Kidney (tissue), 14 donors: Measurements from ENCODE around the gene PIGS. TPM values are rescaled to one million over a fixed set of nuclear protein-coding genes. Genes with fewer than 3 reads are reported as not detected.

Experiments used
- DNase-seq, 5 donors: peaks; one replicate each; pipeline ENCODE4 v3.0.0-alpha.2; 2013 to 2020
- FAIRE-seq: peaks from 2 replicates; lab custom pipeline; 2012; peaks lifted over from hg19 to GRCh38; lab: Jason Lieb, UNC
- H3K27ac ChIP-seq, 2 donors: one replicate each; pipeline ENCODE4 v1.7.0; 2013; ENCODE audit warnings: low read depth in 2 of 2, low read length in 2 of 2, inconsistent platforms in 1 of 2
- H3K27me3 ChIP-seq: one replicate; pipeline ENCODE4 v1.7.1; 2013; ENCODE audit warnings: low read length, inconsistent platforms; ENCODE audit not compliant: control insufficient read depth, insufficient read depth
- H3K36me3 ChIP-seq, 3 donors: one replicate each; pipeline versions ENCODE4 v1.7.0 to v1.7.1; 2013; ENCODE audit warnings: low read length in 3 of 3, control low read depth in 1 of 3, inconsistent platforms in 1 of 3; ENCODE audit not compliant: insufficient read depth in 3 of 3, control insufficient read depth in 2 of 3
- H3K4me1 ChIP-seq, 3 donors: one replicate each; pipeline versions ENCODE4 v1.7.0 to v1.7.1; 2013; ENCODE audit warnings: low read length in 3 of 3, inconsistent platforms in 1 of 3, low read depth in 1 of 3; ENCODE audit not compliant: control insufficient read depth in 2 of 3, insufficient read depth in 2 of 3
- H3K4me3 ChIP-seq, 3 donors: one replicate each; pipeline versions ENCODE4 v1.7.0 to v1.8.1; 2013; ENCODE audit warnings: low read length in 3 of 3, control low read depth in 1 of 3, inconsistent platforms in 1 of 3
- H3K9ac ChIP-seq, 3 donors: one replicate each; pipeline versions ENCODE4 v1.7.0 to v1.7.1; 2013; ENCODE audit warnings: low read length in 3 of 3, control low read depth in 1 of 3, inconsistent platforms in 1 of 3
- H3K9me3 ChIP-seq, 3 donors: one replicate each; pipeline versions ENCODE4 v1.7.0 to v1.7.1; 2013; ENCODE audit warnings: low read length in 3 of 3, control low read depth in 1 of 3, inconsistent platforms in 1 of 3; ENCODE audit not compliant: control insufficient read depth in 2 of 3, insufficient read depth in 1 of 3
- CTCF ChIP-seq: IDR thresholded peaks from 3 replicates; pipeline ENCODE4 v1.5.1; 2012; ENCODE audit warnings: mild to moderate bottlenecking, moderate library complexity, borderline replicate concordance; ENCODE audit not compliant: insufficient read depth; ENCODE audit errors: extremely low read depth
- intact Hi-C: fragments of 100-400 bp; cut with DNase I; formaldehyde crosslinking; loops from one replicate; pipeline ENCODE4 v1.11.1; 2022
- polyA plus RNA-seq: library from polyadenylated mRNA; stranded (reverse); fragments of 350-450 nt; fragmentation: Illumina TruSeq; extraction: RNeasy Lipid Tissue Mini Kit (QIAGEN cat#74804); gene quantifications from one replicate; pipeline ENCODE4 v1.2.3, GENCODE V29; 2014; ENCODE audit warnings: low read depth, low replicate concordance; ENCODE audit not compliant: insufficient read depth
- total RNA-seq: library from RNA; stranded (reverse); fragmentation: NEBNext Ultra II Directional; extraction: Animal tissue kit (Norgen Biotek cat#: 25700); gene quantifications from one replicate; pipeline ENCODE4 v1.2.1, GENCODE V29; 2021
- donor health status: control.
- donor health status: control.
- donor health status: control.
- donor health status: control.
- donor health status: control.
- donor health status: DM: yes; HTN: yes; CAD: no.
- donor health status: Normal renal cell carcinoma (clear cell type).

PIGS gene
- total and polyA plus RNA-seq, 2 donors from 2014 or later: 60.6 to 75.0 TPM

- H3K4me1 ChIP-seq: no peaks in the 10 kb centered on the region
- FAIRE-seq (no peak), DNase-seq (no peak)
- no peak overlapping the region for H3K4me3 ChIP-seq
- H3K9ac ChIP-seq: no peak overlapping the region
- intact Hi-C loops: no loop called here
- H3K9me3 ChIP-seq: no peaks in the 10 kb centered on the region
- no peaks in the 10 kb centered on the region for H3K27me3 ChIP-seq
- H3K36me3 ChIP-seq: no peaks in the 10 kb centered on the region
- no peak overlapping the region for H3K27ac ChIP-seq
- no peak for TF ChIP-seq CTCF
Measured at GRCh38 chr17:28515518-28515917, 55.8 kb downstream of the PIGS start.

- Histone ChIP-seq H3K4me1 (no peaks in the 10 kb centered on the region), H3K9ac (no peak overlapping the region), H3K36me3 (no peaks in the 10 kb centered on the region), H3K4me3 (no peak overlapping the region), H3K27me3 (no peaks in the 10 kb centered on the region), H3K9me3 (no peaks in the 10 kb centered on the region), H3K27ac (no peak overlapping the region)
- intact Hi-C loops: no loop called here
- DNase-seq (peak in 2 of 5 donors; percentile 21 to 33), FAIRE-seq (no peak)
- TF ChIP-seq CTCF: no peak
Measured at GRCh38 chr17:28514561-28515002, 56.7 kb downstream of the PIGS start.

GRCh38 chr17:28513476-28513875 is 57.8 kb downstream of the PIGS start:
- no peak for TF ChIP-seq CTCF
- no peak for FAIRE-seq

GRCh38 chr17:28511858-28512461 is 59.4 kb downstream of the PIGS start:
- no peak for FAIRE-seq
- Histone ChIP-seq H3K9me3 (no peaks in the 10 kb centered on the region), H3K4me3 (no peak overlapping the region), H3K4me1 (no peaks in the 10 kb centered on the region), H3K36me3 (no peaks in the 10 kb centered on the region), H3K27me3 (no peaks in the 10 kb centered on the region), H3K9ac (no peak overlapping the region), H3K27ac (no peak overlapping the region)
- no peak for DNase-seq
- intact Hi-C loops: no loop called here
- no peak for TF ChIP-seq CTCF

More at GRCh38 chr17:28513476-28513875, 57.8 kb downstream of the PIGS start:
- no peak overlapping the region for H3K9ac ChIP-seq
- H3K9me3 ChIP-seq: no peaks in the 10 kb centered on the region
- no peaks in the 10 kb centered on the region for H3K36me3 ChIP-seq
- intact Hi-C loops: no loop called here
- H3K4me3 ChIP-seq: no peak overlapping the region
- H3K4me1 ChIP-seq: no peaks in the 10 kb centered on the region
- H3K27ac ChIP-seq: no peak overlapping the region
- no peaks in the 10 kb centered on the region for H3K27me3 ChIP-seq
- DNase-seq: no peak
